Neural crest cell (in vitro differentiated cells): ENCODE measurements around the gene GFAP. TPM values are rescaled to one million over a fixed set of nuclear protein-coding genes. Genes with fewer than 3 reads are reported as not detected.

Experiments
- DNase-seq: peaks from one replicate; pipeline ENCODE4 v3.0.0; 2021; ENCODE audit warnings: low read depth, mixed read lengths, low spot score
- H3K27ac Mint-ChIP-seq: one replicate; pipeline ENCODE4 v1.8.0; 2021; ENCODE audit warnings: mild to moderate bottlenecking, mixed read lengths; ENCODE audit not compliant: unreplicated experiment
- H3K27me3 Mint-ChIP-seq: 2 replicates; pipeline ENCODE4 v1.8.0; 2021; ENCODE audit warnings: low read depth, mild to moderate bottlenecking, mixed read lengths
- H3K36me3 Mint-ChIP-seq: 2 replicates; pipeline ENCODE4 v1.8.0; 2021; ENCODE audit warnings: low read depth, mild to moderate bottlenecking, mixed read lengths
- H3K4me1 Mint-ChIP-seq: 2 replicates; pipeline ENCODE4 v1.8.0; 2021; ENCODE audit warnings: mixed read lengths
- H3K4me3 Mint-ChIP-seq: one replicate; pipeline ENCODE4 v1.8.0; 2021; ENCODE audit warnings: mild to moderate bottlenecking, mixed read lengths
- H3K9me3 Mint-ChIP-seq: 2 replicates; pipeline ENCODE4 v1.8.0; 2021; ENCODE audit warnings: mixed read lengths
- CTCF ChIP-seq: fragments of 200-600 bp; sonication (generic); conservative IDR thresholded peaks from 2 replicates; pipeline ENCODE4 v1.5.0; 2021; ENCODE audit warnings: antibody characterized with exemption, mild to moderate bottlenecking
- total RNA-seq: library from RNA; stranded (reverse); gene quantifications from 2 replicates; pipeline ENCODE4 v1.2.1, GENCODE V29; 2021

Gene GFAP
- total RNA-seq, 1 donor from 2014 or later: not detected

GRCh38 chr17:44899074-44899782 lies 16.1 kb downstream of the GFAP start, which contains the start of gene EFTUD2:
TSS of gene EFTUD2 (minus strand) at chr17:44899445. CDS start at chr17:44894521, 4,924 bp downstream.
- Mint-ChIP-seq H3K9me3 (no peaks in the 10 kb centered on the region), H3K4me1 (peaks cover 24% of the 10 kb centered on the region), H3K36me3 (peaks cover 2% of the 10 kb centered on the region), H3K4me3 (peak within 1 kb of the TSS; percentile 93), H3K27ac (peak within 1 kb of the TSS; percentile 100), H3K27me3 (no peaks in the 10 kb centered on the region)
- peak; percentile 93 for DNase-seq
- TF ChIP-seq CTCF: no peak

- Mint-ChIP-seq H3K4me3 (peak overlapping the region; percentile 93), H3K27ac (peak overlapping the region; percentile 100), H3K27me3 (no peaks in the 10 kb centered on the region), H3K9me3 (no peaks in the 10 kb centered on the region), H3K36me3 (peaks cover 2% of the 10 kb centered on the region), H3K4me1 (peaks cover 24% of the 10 kb centered on the region)
- no peak for TF ChIP-seq CTCF
- no peak for DNase-seq
Observed at GRCh38 chr17:44898768-44899073, 16.6 kb downstream of the GFAP start.

GRCh38 chr17:44894642-44895041 lies 20.7 kb downstream of the GFAP start:
- H3K4me1 Mint-ChIP-seq: peaks cover 15% of the 10 kb centered on the region
- DNase-seq: no peak
- H3K27me3 Mint-ChIP-seq: no peaks in the 10 kb centered on the region
- TF ChIP-seq CTCF: no peak
- peaks cover 5% of the 10 kb centered on the region for H3K36me3 Mint-ChIP-seq
- H3K4me3 Mint-ChIP-seq: peak overlapping the region; percentile 28
- H3K9me3 Mint-ChIP-seq: no peaks in the 10 kb centered on the region
- no peak overlapping the region for H3K27ac Mint-ChIP-seq

- H3K36me3 Mint-ChIP-seq: peaks cover 5% of the 10 kb centered on the region
- no peak overlapping the region for H3K4me3 Mint-ChIP-seq
- H3K9me3 Mint-ChIP-seq: no peaks in the 10 kb centered on the region
- H3K4me1 Mint-ChIP-seq: peaks cover 3% of the 10 kb centered on the region
- no peak overlapping the region for H3K27ac Mint-ChIP-seq
- no peak for TF ChIP-seq CTCF
- H3K27me3 Mint-ChIP-seq: no peaks in the 10 kb centered on the region
- no peak for DNase-seq
Observed at GRCh38 chr17:44892250-44892649, 23.1 kb downstream of the GFAP start.

- Mint-ChIP-seq H3K27me3 (no peaks in the 10 kb centered on the region), H3K9me3 (no peaks in the 10 kb centered on the region), H3K36me3 (peaks cover 3% of the 10 kb centered on the region), H3K4me1 (no peaks in the 10 kb centered on the region), H3K27ac (no peak overlapping the region), H3K4me3 (no peak overlapping the region)
- no peak for DNase-seq
- TF ChIP-seq CTCF: no peak
Observed at GRCh38 chr17:44889003-44889402, 26.3 kb downstream of the GFAP start.
